ENCODE measurements around the gene SPANXC.
"Not testable (repeated sequence)": the region's sequence is repeated elsewhere in the genome, so short reads cannot be mapped to it uniquely, and the experiment has no call there.

The SPANXC gene, protein sequence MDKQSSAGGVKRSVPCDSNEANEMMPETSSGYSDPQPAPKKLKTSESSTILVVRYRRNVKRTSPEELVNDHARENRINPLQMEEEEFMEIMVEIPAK

DNA sequence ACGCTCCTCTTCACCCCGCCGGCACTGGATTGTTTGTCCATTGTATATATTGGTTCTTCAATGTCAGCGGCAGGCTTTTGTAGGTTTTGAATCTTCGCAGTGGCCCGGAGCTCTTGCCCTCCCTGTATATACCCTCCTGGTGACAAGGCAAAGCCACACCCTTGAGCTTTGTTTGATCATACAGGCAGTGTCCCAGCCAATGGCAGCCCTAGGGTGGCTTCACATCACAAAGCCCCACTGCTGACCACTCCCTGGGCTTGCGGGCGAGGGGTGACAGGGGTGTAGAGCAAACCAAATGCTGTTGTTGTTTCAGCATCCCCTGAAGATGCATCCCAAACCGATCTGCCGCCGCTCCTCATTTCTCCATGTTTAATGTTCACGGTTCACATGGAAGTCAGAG lies at the start of gene SPANXC:
Gene SPANXC (minus strand): TSS at position 101 of the 400 bp plus-strand sequence. CDS start 60 bp downstream, at position 41.
- not testable (repeated sequence) for DNase-seq

DNA sequence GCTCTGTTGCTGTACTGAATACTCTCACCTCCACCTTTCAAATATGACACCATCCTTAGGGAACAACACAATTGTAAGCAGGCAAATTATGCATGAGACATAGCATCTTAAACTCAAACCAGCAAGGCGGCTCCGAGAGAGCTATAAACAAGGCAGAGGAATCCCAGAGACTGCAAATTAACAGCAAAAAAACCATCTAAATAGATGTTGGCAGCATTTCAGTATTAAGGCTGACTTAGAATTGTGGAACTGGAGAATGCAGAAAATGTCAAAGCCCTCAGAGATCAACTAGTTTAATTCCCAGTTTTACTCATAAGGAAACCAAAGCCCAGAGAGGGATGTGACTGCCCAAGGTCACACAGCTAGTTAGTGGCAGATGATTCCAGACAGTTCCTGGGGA lies 37.2 kb upstream of the SPANXC start:
- no peak for DNase-seq

- no peak for DNase-seq
Measured at GRCh38 chrX:141278306-141278705, 36.0 kb upstream of the SPANXC start.

GRCh38 chrX:141258080-141258479 lies 15.8 kb upstream of the SPANXC start:
- DNase-seq = no peak

- no peak for DNase-seq
Measured at GRCh38 chrX:141221611-141222010, 20.7 kb downstream of the SPANXC start.

DNA sequence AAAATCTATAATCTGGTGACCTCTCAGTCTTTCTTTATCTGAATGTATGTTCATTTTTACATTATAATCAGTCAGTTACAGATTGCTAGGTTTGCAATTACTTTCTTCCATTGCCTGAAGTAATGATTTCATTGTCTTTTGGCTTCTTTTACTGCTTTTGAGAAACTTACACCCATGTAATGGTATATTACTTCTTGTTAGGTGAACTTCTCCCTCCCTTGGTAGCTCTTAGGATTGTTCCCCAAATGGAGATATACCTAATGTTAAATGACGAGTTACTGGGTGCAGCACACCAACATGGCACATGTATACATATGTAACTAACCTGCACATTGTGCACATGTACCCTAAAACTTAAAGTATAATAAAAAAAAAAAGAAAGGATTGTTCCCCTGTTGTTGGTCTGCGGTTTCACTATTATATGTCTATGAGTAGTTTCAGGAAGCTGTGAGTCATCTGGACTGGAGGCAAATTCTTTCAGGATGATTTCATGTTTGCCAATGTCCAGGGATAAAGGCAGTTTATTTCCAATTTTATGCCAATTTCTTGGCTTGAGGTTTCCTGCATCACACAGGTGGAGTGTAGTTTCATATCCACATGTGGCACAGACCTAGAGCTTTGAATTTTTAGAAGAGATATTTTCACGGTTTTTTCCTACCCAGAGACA lies 21.8 kb downstream of the SPANXC start:
- no peak for DNase-seq

GRCh38 chrX:141214196-141214595 lies 28.1 kb downstream of the SPANXC start:
- DNase-seq = no peak

DNA sequence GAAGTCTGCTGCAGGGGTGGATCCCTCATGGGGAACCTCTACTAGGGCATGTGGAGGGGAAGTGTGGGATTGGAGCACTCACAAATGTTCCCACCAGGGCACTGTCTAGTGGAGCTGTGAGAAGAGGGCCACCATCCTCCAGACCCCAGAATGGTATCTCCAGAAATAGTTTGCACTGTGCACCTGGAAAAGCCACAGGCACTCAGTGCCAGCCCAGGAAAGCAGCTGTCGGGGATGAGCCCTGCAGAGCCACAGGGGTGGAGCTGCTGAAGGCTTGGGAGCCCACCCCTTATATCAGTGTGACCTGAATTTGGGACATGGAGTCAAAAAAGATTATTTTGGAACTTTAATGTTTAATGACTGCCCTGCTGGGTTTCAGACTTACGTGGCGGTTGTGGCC lies 40.4 kb downstream of the SPANXC start:
- no peak for DNase-seq

All from NCI-H1436 treated with DMSO at 0.1 percent for 48 hours (cell line).